ENCODE results near the gene S100PBP.

Gene S100PBP

GRCh38 chr1:32888134-32888533, 70.7 kb downstream of the S100PBP start:
- no peak for DNase-seq (ENCODE audit: low spot score)

- no peak for DNase-seq (ENCODE audit: low spot score)
These were observed 71.4 kb downstream of the S100PBP start for GRCh38 chr1:32888677-32889420.

- DNase-seq (ENCODE audit: low spot score): no peak
These were observed 72.4 kb downstream of the S100PBP start for GRCh38 chr1:32889731-32890278.

- DNase-seq (ENCODE audit: low spot score): no peak
These were observed 73.2 kb downstream of the S100PBP start for GRCh38 chr1:32890516-32891240.

GRCh38 chr1:32891241-32891570, 73.8 kb downstream of the S100PBP start:
- DNase-seq (ENCODE audit: low spot score): no peak

GRCh38 chr1:32891630-32892029, 74.2 kb downstream of the S100PBP start:
- no peak for DNase-seq (ENCODE audit: low spot score)

- DNase-seq (ENCODE audit: low spot score): no peak
These were observed 75.1 kb downstream of the S100PBP start for GRCh38 chr1:32892368-32893197.

GRCh38 chr1:32893198-32894018, 76.0 kb downstream of the S100PBP start:
- DNase-seq (ENCODE audit: low spot score): no peak

- DNase-seq (ENCODE audit: low spot score): no peak
These were observed 76.7 kb downstream of the S100PBP start for GRCh38 chr1:32894019-32894600.

GRCh38 chr1:32894681-32895080, 77.2 kb downstream of the S100PBP start:
- no peak for DNase-seq (ENCODE audit: low spot score)

GRCh38 chr1:32895325-32896215, 78.1 kb downstream of the S100PBP start:
- no peak for DNase-seq (ENCODE audit: low spot score)

- no peak for DNase-seq (ENCODE audit: low spot score)
These were observed 79.0 kb downstream of the S100PBP start for GRCh38 chr1:32896451-32896850.

- no peak for DNase-seq (ENCODE audit: low spot score)
These were observed 79.9 kb downstream of the S100PBP start for GRCh38 chr1:32897082-32898049.

- no peak for DNase-seq (ENCODE audit: low spot score)
These were observed 80.6 kb downstream of the S100PBP start for GRCh38 chr1:32898056-32898455.

- DNase-seq (ENCODE audit: low spot score): peak; percentile 1
These were observed 81.5 kb downstream of the S100PBP start for GRCh38 chr1:32898958-32899357.

- DNase-seq (ENCODE audit: low spot score): peak; percentile 10
These were observed 82.3 kb downstream of the S100PBP start for GRCh38 chr1:32899586-32900296.

GRCh38 chr1:32900371-32900955, 83.0 kb downstream of the S100PBP start:
- peak; percentile 12 for DNase-seq (ENCODE audit: low spot score)

All from HuH-7 (cell line).